ENCODE measurements around the gene MAN1B1. TPM values are rescaled to one million over a fixed set of nuclear protein-coding genes. Genes with fewer than 3 reads are reported as not detected.
A peak's percentile ranks its signal among the peaks of the same experiment; 100 is the strongest.

MAN1B1 gene
- polyA plus RNA-seq (2013, experiment 1 of 2; ENCODE audit: insufficient read length) = 83.6 TPM
- 80.9 TPM for polyA plus RNA-seq (2013, experiment 2 of 2; ENCODE audit: insufficient read length)

DNA sequence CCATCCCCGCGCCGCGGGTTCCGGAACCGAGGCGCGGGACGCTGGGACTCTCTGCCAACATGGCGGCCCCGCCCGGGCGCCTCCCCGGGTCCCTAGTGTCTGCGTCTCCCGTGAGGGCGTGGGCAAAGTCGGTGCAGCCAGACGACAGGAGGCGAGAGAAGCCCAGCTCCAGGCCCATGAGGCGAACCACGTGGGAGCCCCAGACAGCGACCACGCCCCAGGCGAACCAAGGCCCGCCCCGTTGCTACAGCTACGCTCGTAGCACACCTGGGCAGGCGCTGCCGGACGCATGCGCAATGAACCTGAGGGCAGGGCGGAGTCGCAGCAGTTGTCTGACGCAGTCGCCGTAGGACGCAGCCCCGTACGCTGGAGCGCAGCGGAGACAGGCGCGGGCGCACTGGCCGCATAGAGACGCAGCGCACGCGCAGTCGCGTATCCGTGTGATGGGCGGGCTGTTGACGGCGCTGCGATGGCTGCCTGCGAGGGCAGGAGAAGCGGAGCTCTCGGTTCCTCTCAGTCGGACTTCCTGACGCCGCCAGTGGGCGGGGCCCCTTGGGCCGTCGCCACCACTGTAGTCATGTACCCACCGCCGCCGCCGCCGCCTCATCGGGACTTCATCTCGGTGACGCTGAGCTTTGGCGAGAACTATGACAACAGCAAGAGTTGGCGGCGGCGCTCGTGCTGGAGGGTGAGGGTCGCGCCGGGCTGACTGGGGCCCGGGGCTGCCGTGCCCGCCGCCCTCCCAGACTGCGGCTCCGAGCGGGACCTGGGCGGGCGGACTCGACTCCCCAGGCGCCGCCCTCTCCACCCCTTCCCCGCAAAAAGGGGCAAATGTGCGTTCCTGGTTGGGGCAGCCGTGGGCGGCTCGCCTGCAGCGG lies at the start of gene MAN1B1:
Gene MAN1B1 (plus strand): TSS at position 455 of the 878 bp plus-strand sequence. CDS start 15 bp downstream, at position 470.
- DNase-seq = peak; percentile 99

GRCh38 chr9:137037035-137037434 lies 49.8 kb upstream of the MAN1B1 start:
- DNase-seq = no peak

GRCh38 chr9:137037483-137037882 lies 49.3 kb upstream of the MAN1B1 start:
- no peak for DNase-seq

- DNase-seq = no peak
Measured at GRCh38 chr9:137038916-137039315, 47.9 kb upstream of the MAN1B1 start.

GRCh38 chr9:137039611-137040366 lies 47.0 kb upstream of the MAN1B1 start:
- no peak for DNase-seq

DNA sequence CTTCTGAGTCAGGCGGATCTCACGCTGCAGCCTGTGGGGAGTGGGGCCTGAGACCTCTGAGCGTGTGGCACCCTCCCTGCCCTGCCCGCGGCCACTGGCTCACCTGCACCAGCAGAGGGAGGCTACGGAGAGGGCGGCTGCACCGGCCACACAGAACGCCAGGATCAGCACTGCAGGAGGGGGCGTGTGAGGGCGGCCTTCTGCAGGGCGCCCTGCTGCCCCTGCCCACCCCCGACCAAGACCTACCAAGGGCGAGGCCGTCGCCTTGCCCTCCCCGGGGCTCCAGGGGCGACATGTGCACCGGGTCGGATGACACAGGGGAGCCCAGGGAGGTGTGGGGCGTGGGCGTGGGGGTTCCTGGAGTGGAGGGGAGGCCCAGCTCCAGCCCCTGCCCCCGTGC lies 46.2 kb upstream of the MAN1B1 start:
- DNase-seq = no peak

DNA sequence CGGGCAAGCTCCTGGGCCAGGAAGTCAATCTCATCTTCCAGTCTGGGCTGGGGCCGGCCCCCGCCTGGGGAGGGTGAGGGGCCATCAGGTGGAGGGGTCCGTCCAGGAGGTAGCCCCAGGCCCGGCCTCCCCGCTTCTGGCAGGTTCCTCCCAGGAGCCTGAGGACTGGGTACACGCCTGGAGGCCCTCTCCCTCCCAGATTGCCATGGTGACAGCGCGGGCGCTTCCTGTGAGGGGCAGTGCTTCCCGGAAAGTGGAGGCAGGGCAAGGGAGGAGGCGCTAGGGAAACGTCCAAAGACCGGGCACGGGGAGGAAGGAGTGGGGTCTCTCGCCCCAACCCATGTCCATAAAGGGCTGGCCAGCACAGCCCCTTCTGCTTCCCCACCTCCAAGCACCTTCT lies 45.7 kb upstream of the MAN1B1 start:
- DNase-seq = no peak

DNA sequence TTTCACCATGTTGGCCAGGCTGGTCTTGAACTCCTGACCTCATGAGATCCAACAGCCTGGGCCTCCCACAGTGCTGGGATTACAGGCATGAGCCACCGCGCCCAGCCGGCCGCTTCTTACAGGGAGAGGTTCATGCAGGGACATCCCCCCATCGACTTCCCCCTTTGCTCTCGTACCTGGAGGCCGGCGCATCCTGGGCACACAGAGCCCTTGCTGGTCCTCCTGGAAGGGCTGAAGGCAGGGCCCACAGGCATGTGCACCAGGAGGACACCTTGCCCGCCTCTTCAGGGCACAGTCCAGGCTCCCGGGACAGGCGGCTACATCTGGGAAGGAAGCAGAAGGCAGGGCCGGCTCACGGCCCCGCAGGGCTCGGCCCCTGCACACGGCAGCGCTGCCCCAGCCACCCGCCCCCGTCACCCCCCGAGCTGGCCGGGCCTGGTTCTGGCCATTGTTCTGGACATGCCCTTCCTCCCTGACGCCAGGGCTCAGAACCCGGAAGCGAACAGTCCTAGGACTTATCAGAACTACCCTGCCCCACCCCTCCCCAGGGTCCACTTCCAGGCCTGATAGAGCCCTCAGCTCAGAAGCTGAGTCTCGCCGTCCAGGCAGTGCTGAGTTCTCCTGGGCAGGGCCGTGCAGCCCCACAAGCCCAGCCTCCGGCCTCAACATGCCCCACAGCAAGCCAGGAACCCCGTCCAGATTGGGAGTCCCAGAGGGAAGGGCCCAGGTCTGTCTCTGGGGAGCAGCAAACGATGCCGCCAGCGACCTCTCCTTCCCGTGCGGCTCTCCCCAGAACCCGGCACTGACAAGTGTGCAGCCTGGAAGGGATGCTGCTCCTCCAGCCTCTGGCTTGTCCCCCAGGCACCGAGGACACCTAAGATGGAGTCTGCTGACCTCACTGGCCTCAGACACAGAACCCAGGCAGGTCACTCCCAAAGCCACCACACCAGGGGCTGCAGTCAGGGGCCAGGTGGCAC lies 43.7 kb upstream of the MAN1B1 start:
- no peak for DNase-seq

DNA sequence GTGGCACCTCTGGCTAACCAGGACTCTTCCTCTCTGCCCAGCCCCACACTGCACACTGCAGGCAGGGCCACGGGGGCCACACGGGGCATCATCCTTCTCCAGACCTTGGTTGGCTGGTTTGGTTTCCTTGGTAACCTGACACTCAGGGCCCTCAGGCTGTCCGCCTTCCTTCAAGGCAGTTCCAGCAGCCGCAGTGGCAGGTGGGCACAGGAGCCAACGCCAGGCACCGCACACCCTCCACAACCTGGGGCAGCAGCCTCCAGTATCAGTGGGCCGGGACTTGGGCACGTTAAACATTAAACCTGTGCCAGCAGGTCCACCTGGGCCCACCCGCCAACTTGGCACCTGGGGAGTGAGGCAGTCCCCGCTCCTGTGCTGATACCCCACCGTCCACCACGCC lies 42.7 kb upstream of the MAN1B1 start:
- no peak for DNase-seq

DNA sequence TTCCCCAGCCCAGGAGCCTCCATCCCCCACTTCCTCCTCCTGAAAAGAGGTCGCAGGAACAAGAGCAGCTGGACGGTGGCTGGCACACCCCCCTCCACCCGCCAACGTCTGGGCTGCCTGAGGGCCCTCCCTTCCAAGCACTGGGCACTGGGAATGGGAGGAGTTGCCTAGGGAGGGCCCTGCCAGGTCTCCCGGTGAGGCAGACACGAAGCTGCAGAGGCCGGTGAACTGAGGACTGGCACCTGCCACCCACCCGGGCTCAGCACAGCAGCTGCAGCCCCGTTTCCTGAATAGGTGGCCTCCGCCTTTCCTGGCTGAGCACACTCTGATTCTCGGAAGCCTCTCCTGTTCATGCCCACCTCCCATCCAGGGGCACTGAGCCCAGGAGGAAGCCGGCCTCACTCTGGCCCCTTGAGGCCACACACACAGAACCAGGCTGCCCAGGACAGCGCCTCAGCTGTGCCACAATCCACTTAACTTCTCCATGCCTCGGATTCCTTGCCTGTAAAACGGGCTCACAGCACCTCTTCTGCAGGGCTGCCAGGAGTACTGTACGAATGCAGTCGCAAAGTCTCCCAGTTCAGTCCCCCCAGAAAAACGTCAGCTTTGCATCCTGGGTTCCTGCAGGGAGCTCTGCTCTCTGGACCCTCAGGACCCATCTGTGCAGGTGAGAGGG lies 42.1 kb upstream of the MAN1B1 start:
- no peak for DNase-seq

DNA sequence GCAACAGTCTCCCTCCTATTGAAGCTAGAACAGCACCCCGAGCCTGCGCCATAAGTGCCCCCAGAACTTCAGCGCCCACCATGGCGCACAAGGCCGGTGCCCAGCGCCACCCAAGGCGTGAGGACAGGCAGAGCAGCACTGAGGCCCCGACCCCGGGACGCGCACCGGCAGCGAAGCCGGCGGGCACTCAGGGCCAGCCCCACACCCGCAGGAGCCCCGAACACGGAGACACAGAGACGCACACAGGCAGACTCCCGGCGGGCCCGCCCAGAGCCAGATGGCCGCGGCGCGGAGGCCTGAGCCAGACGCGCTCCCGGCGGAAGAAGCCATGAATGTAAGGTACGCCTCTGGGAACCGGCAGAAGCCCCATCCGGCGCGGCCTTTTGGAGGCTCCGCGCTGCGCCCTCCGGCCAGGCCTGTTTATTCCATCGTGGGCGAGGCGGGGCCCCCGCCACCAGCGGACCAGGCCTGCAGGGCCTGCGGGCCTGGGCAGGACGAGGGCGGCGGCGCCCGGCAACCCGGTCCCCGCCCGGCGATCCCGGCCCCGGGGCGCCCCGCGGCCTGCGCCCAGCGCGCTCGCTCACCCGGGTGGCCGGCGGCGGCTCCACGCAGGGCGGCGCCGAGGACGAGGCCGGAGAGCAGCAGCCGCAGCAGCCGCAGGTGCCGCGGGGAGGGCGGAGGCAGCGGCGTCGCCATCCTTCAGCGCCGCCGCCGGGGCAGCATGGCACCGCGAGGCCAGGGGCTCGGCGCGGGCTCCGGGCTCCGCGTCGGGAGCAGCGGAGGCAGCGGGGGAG lies 41.3 kb upstream of the MAN1B1 start:
- peak; percentile 25 for DNase-seq

GRCh38 chr9:137046088-137046787 lies 40.5 kb upstream of the MAN1B1 start, which contains the start of gene NPDC1:
Gene NPDC1, minus strand, starts transcription at chr9:137046177. Its CDS starts 188 bp downstream, at chr9:137045989.
- peak; percentile 54 for DNase-seq

DNA sequence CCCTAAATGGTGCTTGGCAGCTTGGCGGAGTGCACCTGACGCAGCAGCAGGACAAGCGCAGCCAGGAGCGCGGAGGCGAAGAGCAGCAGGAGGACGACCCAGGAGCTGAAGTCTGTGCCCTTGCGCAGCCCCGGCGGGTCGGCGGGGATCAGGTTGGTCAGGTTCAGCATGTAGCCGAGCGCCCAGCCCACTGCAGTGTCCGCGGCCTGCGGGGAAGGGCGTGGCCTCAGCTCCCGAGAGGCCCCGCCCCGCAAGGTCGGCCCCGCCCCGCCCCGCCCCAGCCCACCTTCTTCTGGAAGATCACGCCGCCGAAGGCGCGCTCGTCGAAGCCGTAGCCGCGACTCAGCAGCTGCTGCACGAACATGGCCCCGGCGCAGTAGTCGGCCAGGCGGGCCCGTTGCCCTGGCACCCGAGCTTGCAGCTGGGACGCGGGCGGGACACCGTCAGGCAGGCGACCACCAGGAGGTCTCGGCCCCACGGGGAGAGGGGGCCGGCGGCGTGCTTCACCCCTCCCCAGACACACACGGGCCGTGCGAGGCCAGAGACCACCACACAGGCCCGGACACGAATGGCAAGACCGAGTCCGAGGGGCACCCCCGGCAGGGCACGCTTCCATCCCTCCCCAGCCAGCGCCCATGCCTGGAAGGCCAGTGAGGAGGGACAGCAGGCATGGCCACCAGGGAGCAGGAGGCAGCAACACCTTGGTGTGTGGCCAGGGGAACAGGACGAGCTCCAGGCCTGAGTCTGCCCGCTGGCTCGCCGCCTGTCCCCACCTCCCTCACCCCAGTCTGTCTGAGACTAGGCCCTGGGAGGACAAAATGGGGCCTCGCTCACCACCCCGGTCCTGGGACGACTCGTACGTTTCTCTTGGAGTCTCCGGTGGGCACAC lies 37.9 kb upstream of the MAN1B1 start:
- no peak for DNase-seq

DNA sequence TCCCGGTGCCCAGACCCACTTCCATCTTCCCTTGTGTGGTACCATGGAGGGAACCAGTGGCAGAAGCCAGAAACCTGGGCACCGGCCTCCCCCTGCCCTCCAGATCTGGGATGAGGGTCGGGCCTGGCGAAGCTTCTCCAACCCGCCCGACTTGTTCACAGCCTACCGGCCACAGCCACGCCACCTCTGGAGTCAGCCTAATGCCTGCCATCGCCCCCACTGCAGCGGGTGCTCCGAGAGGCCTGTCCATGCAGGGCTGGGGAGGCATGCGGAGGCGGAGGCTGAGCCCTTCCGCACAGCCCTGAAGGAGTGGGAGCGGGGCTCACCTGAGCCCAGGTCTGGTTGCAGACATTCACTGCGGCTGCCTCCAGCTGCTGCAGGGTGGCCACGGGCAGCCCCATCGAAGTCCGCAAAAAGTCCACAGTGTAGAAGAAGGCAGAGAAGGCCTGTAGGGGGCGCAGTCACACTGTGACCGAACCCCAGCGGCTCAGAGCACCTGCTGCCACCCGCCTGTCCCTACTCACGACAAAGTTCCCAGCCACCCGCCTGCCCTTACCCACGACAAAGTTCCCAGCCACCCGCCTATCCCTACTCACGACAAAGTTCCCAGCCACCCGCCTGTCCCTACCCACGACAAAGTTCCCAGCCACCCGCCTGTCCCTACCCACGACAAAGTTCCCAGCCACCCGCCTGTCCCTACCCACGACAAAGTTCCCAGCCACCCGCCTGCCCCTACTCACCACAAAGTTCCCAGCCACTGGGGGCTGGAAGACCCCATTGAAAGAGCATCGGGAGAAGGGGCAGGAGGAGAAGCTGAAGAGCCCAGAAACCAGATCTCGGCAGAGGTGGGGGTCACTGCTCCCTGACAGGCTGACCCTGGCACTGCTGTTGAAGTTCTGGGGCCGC lies 37.0 kb upstream of the MAN1B1 start:
- peak; percentile 15 for DNase-seq

GRCh38 chr9:137050570-137050969 lies 36.2 kb upstream of the MAN1B1 start:
- no peak for DNase-seq

DNA sequence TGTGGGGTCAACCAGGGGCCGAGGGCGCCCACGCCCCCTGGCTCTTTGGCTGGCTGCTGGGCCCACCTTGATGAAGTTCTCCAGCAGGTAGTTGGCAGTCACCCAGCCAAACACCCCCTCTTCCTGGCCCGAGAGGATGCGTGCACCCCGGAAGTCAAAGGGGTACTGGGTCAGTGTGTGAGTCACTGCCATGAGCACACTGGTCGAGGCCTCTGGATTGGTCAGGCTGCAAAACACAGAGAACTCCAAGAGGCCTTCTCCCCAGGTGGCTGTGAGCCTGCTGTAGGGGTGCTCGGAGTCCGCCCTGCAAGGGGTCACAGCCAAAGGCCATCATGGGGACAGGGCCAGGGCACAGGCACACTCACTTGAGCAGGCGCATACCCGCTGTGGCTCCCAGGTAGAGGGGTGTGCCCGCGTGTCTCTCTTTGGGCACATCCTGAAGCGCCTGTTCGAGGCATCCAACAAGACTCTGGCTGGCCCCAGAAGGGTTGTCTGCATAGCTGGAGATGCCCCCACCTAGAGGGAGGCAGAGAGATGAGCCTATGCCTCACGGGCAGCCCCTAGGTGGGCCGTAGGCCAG lies 35.5 kb upstream of the MAN1B1 start:
- no peak for DNase-seq

DNA sequence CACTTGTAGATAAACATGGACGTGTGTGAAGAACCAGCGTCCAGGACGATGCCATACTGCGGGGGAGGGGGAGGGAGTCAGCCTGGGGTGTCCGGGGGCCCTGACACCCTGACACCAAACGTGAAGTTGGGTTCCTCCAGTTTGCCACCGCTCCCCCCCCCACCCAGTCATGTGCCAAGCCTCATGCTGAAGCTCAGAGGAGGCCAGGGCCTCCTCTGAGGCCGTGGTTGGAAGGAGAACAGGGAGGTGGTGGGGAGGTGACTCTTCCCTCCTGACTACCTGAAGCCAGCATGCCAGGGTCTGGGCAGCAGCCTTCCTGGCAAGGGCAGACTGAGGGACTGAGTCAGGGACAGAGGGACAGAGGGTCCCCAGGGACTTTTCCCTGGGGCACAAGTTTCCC lies 34.5 kb upstream of the MAN1B1 start:
- DNase-seq = no peak

Measured in fibroblast of skin of abdomen (primary cell).